IPS-11a (cell line): ENCODE results near the gene SIRPG.
"Not testable (repeated sequence)": the region's sequence is repeated elsewhere in the genome, so short reads cannot be mapped to it uniquely, and the experiment has no call there.

Experiments
- H3K4me3 ChIP-seq: one replicate; pipeline ENCODE4 v1.5.1; 2013; ENCODE audit warnings: low read depth, low read length, control low read depth

SIRPG gene

GRCh38 chr20:1672728-1673127, 15.1 kb upstream of the SIRPG start:
- H3K4me3 ChIP-seq, result no peak overlapping the region

GRCh38 chr20:1671891-1672669, 14.5 kb upstream of the SIRPG start:
- no peak overlapping the region for H3K4me3 ChIP-seq

- H3K4me3 ChIP-seq, result no peak overlapping the region
Measured at GRCh38 chr20:1669304-1669703, 11.7 kb upstream of the SIRPG start.

DNA sequence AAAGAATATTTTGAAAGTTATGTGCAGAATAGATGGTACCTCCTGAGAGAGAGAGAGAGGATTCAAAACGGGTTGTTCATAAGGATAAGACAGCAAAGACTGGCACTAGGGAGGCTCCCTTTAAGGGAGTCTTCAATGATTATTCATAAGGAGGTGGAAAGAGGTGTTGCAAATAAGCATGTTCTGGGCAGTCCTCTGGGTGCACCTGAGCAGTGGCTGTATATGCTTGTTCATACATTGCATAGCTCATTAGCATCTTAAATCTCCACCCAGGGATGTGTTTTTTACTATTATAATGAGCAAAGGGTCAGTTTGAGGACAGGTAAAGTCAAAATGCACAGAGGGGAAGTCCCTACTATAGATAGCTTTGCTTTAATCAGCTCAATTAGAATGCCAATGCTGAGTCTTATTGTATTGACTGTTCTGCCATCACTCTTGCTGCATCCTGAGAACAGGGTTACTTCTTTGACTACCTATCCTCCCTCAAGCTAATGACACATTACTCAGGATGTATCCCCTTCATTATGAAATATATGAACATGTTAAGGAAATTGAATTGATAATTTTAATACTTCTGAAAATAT, 10.0 kb upstream of the SIRPG start:
- H3K4me3 ChIP-seq, result no peak overlapping the region

DNA sequence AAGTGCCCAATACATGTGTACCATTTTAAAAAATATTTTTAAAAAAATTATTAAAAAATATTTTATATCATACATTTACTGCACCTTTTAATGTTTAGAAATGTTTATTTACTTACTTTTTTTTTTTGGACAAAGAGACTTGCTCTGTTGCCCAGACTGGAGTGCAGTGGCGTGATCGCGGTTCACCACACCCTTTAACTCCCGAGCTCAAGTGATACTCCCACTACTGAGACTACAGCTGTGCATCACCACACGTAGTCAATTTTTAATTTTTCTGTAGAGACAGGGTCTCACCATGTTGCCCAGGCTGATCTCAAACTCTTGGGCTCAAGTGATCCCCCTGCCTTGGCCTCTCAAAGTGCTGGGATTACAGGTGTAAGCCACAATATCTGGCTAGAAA, 9.2 kb upstream of the SIRPG start:
- no peak overlapping the region for H3K4me3 ChIP-seq

GRCh38 chr20:1665345-1665744, 7.8 kb upstream of the SIRPG start:
- H3K4me3 ChIP-seq, result no peak overlapping the region

DNA sequence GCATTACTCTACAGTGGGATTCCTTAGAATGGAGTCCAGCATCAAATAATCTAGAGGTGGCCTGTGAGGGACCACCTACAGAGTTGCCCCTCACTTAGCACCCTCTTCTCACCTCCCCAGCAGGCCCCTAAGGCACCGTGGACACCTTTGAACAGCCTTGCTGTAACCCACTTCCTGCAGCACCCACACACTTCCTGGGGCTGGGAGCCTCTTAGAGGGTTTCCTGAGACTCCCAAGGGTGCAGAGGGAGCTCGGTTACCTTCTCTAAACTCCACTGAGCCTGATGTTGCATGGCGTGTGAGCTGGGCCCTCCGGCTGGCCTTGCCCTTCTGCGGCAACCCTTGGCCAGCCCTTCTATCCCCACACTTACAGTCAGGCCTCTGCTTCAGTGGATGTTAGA, 7.3 kb upstream of the SIRPG start:
- H3K4me3 ChIP-seq, result no peak overlapping the region

GRCh38 chr20:1663917-1664316, 6.3 kb upstream of the SIRPG start:
- no peak overlapping the region for H3K4me3 ChIP-seq

DNA sequence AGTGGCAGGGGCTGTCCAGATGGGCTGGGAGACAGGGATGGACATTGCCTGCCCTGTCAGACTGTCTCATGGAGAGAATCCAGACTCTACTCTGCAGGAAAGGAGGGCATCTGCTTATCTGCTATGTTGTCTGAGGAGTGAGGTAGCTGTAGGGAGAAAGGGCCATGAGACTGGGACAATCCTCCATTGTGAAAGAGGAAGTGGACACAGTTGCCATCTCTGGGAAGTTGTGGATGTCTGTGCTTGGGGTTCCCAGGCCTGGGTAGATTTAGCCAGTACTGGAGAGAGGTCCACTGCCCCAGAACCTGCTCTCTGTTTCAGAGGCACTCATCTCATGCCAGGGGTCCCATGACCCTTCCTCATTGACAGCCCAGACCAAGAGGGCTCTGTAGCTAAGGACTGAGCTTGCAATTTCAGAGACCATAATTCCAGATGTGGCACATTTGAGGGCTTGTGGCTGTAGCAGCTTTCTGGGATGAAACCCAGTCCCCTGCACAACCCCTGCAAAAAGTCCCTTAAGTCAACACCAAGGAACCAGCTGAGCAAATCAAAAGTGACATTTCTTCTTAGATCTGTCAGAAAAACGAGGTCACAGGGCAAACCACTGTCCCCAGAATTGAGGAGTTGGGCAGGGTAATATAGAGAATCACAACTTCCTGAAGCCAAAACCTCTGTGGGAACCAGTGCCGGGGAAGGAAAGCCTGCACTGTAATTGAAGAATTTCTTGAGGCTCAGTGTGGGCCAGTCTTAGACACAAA, 4.1 kb upstream of the SIRPG start:
- H3K4me3 ChIP-seq, result no peak overlapping the region

DNA sequence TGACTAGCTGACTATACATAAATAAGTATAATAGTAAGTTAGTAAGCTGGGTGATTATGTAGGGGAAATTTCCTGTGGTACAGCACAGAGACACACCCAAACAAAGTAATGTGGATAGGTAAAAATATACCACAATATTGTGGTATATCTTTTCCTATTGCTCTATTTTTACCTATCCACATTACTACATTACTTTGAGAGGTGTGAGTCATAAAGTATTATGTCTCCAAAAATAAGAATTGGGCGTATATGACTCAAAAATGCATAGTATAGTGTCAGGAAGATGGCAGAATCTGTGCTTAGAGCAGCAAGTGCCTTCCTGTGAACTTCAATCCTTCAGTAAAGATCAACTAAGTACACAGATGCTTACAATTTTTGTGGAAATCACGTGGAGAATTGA, 2.7 kb upstream of the SIRPG start:
- no peak overlapping the region for H3K4me3 ChIP-seq

GRCh38 chr20:1656844-1657243, 735 bp downstream of the SIRPG start:
- H3K4me3 ChIP-seq, result no peak overlapping the region

DNA sequence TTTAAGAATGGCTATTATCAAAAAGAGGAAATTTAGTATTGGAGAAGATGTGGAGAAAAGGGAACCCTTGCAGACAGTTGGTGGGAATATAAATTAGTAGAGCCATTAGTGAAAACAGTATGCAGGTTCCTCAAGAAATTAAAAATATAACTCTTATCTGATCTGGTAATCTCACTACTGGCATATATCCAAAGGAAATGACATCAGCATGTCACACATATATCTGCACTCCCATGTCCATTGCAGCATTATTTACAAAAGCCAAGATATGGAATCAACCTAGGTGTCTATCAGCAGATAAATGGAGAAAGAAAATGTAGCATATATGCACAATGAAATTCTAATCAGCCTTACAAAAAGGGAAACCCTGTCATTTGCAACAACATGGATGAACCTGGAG, 2.6 kb downstream of the SIRPG start:
- H3K4me3 ChIP-seq, result no peak overlapping the region

DNA sequence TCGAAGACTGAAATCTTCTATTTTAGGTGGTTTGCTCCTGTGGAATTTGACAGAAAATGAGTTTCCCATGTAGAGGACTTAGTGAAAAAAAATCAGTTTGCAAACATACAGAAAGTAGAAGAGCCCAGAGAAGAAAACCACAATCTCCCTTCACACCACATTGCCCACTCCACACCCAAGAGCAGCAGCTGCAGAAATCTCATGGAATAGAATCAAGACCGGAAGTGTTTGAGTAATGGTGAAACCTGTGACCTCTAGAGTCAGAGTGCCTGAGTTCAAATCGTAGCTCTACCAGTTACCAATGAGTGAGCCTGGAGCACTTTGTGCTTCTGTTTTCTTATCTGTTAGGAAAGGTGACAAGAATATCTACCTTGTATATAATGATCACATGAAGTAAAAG, 4.6 kb downstream of the SIRPG start:
- no peak overlapping the region for H3K4me3 ChIP-seq

DNA sequence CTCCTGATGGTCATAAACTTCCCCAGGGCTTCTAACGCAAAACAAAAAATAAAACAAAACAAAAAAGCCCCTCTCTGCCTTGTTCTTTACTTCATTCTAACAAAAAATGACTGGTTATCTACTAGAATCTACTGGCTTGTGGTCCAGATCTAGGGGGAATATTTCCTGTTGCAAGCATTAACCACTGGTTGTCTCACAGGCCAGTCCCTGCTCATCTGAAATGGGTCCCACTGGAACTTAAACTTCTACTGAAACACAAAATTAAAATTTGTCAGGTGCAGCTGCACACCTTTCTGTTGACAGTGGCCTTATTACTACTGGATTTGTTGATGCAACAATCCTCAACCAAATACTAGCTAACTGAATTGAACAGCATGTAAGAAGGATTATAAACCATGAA, 5.5 kb downstream of the SIRPG start:
- no peak overlapping the region for H3K4me3 ChIP-seq

GRCh38 chr20:1651268-1652058, 6.1 kb downstream of the SIRPG start:
- H3K4me3 ChIP-seq, result no peak overlapping the region

- H3K4me3 ChIP-seq, result no peak overlapping the region
Measured at GRCh38 chr20:1648101-1648500, 9.5 kb downstream of the SIRPG start.

DNA sequence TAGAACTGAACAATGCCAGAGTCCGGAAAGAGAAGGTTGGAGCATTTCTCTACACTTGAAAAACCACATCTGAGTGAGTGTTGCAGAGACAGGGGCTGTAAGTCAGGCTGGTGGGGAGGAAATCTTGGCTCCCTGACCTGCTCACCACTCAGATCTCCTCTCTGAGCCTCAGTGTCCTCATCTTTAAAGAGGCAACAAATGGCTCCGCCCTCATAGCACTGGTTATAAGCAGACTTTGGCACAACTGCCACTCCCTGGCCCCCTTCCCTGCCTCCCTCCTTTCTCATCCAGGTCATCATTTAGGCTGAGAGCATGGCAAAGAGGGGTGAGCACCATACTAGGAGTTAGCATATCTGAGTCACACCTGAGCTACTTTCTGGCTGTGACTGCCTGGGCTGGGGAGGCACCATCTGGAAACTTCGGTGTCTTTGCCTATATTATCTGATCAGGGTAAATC, 10.6 kb downstream of the SIRPG start:
- H3K4me3 ChIP-seq, result no peak overlapping the region

DNA sequence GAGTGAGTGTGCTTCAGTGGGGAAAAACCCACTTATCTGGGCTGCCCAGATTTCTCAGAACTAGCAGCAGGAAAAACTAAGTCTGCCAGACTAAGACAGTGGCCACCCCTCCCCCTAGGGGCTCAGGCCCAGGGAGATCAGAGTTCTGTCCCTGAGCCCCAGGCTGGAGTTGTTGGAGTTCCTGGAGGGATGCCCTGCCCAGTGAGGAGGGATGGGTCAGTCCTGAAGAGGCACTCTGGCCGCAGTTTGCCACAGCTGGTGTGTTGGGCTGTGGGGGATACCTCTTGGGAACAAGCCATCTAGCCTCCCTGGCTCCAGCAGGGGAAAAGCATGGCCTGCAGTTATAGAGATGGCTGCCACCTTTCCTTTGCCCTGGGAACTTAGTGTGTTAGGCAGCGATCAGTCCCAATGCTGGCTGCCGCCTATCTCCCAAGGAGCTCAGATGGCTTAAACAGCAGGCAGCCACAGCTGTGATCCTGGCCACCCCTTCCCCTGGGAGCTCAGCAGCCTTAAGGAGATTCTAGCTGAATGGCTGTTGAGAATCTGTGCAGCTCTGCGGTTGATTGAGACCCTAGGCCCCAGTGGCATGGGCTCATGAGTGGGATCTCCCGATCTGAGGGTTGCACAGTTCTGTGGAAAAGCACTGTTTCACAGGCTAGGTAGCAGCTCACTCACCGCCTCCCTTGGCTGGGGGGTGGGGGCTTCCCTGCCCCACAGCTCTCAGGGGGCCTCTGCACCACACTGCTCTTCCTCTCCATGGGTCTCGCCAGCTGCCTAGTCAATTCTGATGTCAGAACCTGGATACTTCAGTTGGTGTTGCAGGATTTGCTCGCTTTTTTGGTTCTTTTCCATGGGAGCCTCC, 13.2 kb downstream of the SIRPG start:
- H3K4me3 ChIP-seq, result no peak overlapping the region

DNA sequence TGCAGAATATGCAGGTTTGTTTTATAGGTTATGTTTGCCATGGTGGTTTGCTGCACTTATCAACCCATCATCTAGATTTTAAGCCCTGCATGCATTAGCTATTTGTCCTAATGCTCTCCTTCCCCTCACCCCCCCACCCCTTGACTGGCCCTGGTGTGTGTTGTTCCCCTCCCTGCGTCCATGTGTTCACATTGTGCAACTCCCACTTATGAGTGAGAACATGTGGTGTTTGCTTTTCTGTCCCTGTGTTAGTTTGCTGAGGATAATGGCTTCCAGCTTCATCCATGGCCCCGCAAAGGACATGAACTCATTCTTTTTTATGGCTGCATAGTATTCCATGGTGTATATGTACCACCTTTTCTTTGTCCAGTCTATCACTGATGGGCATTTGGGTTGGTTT, 18.9 kb downstream of the SIRPG start:
- H3K4me3 ChIP-seq, result not testable (repeated sequence)

- H3K4me3 ChIP-seq, result no peak overlapping the region
Measured at GRCh38 chr20:1637755-1638154, 19.8 kb downstream of the SIRPG start.
